HepG2 (cell line): ENCODE data around the gene ERC1. TPM values are rescaled to one million over a fixed set of nuclear protein-coding genes. Genes with fewer than 3 reads are reported as not detected.

Source experiments
- NR1H2 ChIP-seq: sonication (generic); formaldehyde crosslinking; IDR thresholded peaks from 2 replicates; pipeline ENCODE4 v1.8.1; 2022; ENCODE audit warnings: low read depth, missing genetic modification reagents, borderline replicate concordance
- SAP130 ChIP-seq: IDR thresholded peaks from 2 replicates; pipeline ENCODE4 v1.6.1; 2016; ENCODE audit warnings: low read depth
- ZMYM2 ChIP-seq: sonication (generic); formaldehyde crosslinking; IDR thresholded peaks from 2 replicates; pipeline ENCODE4 v1.8.0; 2022; ENCODE audit warnings: mild to moderate bottlenecking, missing genetic modification reagents
- ZNF670 ChIP-seq: sonication (generic); formaldehyde crosslinking; IDR thresholded peaks from 2 replicates; pipeline ENCODE4 v1.8.0; 2022; ENCODE audit warnings: mild to moderate bottlenecking, missing genetic modification reagents, borderline replicate concordance
- polyA plus RNA-seq, 8 experiments: library from polyadenylated mRNA; depleted of rRNA in 3 of 8; stranded (reverse) in 7 of 8; unstranded in 1 of 8; fragments of >200 nt; fragmentation: Illumina TruSeq in 4 of 8; extraction: Trizol in 4 of 8; gene quantifications; 2 replicates each; pipeline versions ENCODE4 v1.2.1 to v1.2.3, GENCODE V29; 2011 to 2016; ENCODE audit warnings: low read depth in 4 of 8, missing spikeins in 1 of 8, mixed read lengths in 1 of 8; ENCODE audit not compliant: insufficient read depth in 1 of 8
- total RNA-seq, 5 experiments: library from RNA; depleted of rRNA; stranded (reverse); fragments of >200 nt; fragmentation: Illumina TruSeq; extraction: Trizol; gene quantifications; 2 replicates each; pipeline ENCODE4 v1.2.3, GENCODE V29; 2016; ENCODE audit warnings: low read depth in 1 of 5
- TF ChIP-seq, protein P1 (sequence below): sonication (generic); formaldehyde crosslinking; IDR thresholded peaks from 2 replicates; pipeline ENCODE4 v1.4.0; 2020; ENCODE audit warnings: mild to moderate bottlenecking, missing genetic modification reagents

Gene ERC1
- total and polyA plus RNA-seq, 2 of the 13 experiments (the other 11 are each of a cell fraction or from before 2014, with no cell fraction given): 6.1 to 12.4 TPM

GRCh38 chr12:1507308-1507707, 516.3 kb downstream of the ERC1 start (continued):
- TF ChIP-seq, protein P1, sequence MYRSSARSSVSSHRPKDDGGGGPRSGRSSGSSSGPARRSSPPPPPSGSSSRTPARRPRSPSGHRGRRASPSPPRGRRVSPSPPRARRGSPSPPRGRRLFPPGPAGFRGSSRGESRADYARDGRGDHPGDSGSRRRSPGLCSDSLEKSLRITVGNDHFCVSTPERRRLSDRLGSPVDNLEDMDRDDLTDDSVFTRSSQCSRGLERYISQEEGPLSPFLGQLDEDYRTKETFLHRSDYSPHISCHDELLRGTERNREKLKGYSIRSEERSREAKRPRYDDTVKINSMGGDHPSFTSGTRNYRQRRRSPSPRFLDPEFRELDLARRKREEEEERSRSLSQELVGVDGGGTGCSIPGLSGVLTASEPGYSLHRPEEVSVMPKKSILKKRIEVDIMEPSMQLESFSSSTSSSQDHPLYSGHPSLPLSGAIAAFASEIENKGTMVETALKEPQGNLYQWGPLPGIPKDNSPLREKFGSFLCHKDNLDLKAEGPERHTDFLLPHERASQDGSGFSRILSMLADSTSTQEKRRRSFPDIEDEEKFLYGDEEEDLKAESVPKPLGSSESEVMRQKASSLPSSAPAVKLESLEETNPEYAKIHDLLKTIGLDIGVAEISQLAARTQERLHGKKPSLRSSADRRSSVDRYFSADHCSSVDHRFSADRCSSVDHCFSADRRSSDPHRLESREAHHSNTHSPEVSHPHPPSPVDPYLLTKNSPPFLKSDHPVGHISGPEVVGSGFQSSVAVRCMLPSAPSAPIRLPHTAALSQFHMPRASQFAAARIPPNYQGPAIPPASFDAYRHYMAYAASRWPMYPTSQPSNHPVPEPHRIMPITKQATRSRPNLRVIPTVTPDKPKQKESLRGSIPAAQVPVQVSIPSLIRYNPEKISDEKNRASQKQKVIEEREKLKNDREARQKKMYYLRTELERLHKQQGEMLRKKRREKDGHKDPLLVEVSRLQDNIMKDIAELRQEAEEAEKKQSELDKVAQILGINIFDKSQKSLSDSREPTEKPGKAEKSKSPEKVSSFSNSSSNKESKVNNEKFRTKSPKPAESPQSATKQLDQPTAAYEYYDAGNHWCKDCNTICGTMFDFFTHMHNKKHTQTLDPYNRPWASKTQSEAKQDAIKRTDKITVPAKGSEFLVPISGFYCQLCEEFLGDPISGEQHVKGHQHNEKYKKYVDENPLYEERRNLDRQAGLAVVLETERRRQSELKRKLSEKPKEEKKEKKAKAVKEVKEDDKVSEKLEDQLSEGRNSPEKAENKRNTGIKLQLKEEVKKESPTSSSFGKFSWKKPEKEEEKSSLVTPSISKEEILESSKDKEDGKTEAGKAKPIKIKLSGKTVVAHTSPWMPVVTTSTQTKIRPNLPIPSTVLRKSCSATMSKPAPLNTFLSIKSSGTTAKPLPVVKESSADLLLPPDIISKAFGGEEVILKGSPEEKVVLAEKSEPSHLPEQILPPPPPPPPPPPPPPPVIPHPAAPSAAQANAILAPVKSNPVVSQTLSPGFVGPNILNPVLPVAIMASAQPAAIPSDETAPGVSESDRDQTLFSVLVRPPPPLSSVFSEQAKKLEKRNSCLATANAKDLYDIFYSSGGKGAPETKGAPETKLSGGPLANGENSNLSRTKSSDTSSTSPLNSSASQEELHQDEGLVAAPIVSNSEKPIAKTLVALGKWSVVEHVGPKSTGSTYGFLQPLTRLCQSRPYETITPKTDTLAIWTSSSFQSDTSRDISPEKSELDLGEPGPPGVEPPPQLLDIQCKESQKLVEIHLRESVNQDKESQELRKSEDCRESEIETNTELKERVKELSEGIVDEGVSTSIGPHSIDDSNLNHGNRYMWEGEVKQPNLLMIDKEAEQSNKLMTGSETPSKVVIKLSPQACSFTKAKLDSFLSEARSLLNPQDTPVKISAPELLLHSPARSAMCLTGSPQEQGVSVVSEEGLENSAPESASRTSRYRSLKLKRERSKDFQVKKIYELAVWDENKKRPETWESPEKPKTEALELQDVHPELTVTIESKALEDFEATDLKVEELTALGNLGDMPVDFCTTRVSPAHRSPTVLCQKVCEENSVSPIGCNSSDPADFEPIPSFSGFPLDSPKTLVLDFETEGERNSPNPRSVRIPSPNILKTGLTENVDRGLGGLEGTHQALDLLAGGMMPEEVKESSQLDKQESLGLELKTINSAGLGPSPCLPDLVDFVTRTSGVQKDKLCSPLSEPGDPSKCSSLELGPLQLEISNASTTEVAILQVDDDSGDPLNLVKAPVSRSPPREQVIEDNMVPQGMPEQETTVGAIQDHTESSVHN (CRISPR knock-in tag): no peak
- no peak for TF ChIP-seq NR1H2
- no peak for TF ChIP-seq ZMYM2 (CRISPR knock-in tag)
- no peak for TF ChIP-seq SAP130 (CRISPR knock-in tag)
- TF ChIP-seq ZNF670 (CRISPR knock-in tag): no peak
